Stimulated activated memory B cell treated with anti-CD40 and anti-IgM and Interleukin-4, amounts not matched to agents 10 μg/mL and 1 μg/mL and 100 μg/mL, for 72 hours (primary cell): Measurements from ENCODE around the gene TRPM6.
"Not testable (repeated sequence)": the region's sequence is repeated elsewhere in the genome, so short reads cannot be mapped to it uniquely, and the experiment has no call there.

Experiments used
- ATAC-seq: fragments of 150-1000 bp; cut with Tn5 transposase; 2 replicates; pipeline ENCODE4 v1.10.0; 2021
- H3K27ac Mint-ChIP-seq: one replicate; pipeline ENCODE4 v1.8.0; 2022; ENCODE audit warnings: mild to moderate bottlenecking, mixed read lengths
- H3K27me3 Mint-ChIP-seq: one replicate; pipeline ENCODE4 v1.8.0; 2022; ENCODE audit warnings: mixed read lengths
- H3K36me3 Mint-ChIP-seq: one replicate; pipeline ENCODE4 v1.8.0; 2022; ENCODE audit warnings: mixed read lengths
- H3K4me1 Mint-ChIP-seq: one replicate; pipeline ENCODE4 v1.8.0; 2022; ENCODE audit warnings: mixed read lengths
- H3K4me3 Mint-ChIP-seq: one replicate; pipeline ENCODE4 v1.8.0; 2022; ENCODE audit warnings: mild to moderate bottlenecking, moderate library complexity, mixed read lengths
- H3K9me3 Mint-ChIP-seq: one replicate; pipeline ENCODE4 v1.8.0; 2022; ENCODE audit warnings: mixed read lengths

Gene TRPM6, protein sequence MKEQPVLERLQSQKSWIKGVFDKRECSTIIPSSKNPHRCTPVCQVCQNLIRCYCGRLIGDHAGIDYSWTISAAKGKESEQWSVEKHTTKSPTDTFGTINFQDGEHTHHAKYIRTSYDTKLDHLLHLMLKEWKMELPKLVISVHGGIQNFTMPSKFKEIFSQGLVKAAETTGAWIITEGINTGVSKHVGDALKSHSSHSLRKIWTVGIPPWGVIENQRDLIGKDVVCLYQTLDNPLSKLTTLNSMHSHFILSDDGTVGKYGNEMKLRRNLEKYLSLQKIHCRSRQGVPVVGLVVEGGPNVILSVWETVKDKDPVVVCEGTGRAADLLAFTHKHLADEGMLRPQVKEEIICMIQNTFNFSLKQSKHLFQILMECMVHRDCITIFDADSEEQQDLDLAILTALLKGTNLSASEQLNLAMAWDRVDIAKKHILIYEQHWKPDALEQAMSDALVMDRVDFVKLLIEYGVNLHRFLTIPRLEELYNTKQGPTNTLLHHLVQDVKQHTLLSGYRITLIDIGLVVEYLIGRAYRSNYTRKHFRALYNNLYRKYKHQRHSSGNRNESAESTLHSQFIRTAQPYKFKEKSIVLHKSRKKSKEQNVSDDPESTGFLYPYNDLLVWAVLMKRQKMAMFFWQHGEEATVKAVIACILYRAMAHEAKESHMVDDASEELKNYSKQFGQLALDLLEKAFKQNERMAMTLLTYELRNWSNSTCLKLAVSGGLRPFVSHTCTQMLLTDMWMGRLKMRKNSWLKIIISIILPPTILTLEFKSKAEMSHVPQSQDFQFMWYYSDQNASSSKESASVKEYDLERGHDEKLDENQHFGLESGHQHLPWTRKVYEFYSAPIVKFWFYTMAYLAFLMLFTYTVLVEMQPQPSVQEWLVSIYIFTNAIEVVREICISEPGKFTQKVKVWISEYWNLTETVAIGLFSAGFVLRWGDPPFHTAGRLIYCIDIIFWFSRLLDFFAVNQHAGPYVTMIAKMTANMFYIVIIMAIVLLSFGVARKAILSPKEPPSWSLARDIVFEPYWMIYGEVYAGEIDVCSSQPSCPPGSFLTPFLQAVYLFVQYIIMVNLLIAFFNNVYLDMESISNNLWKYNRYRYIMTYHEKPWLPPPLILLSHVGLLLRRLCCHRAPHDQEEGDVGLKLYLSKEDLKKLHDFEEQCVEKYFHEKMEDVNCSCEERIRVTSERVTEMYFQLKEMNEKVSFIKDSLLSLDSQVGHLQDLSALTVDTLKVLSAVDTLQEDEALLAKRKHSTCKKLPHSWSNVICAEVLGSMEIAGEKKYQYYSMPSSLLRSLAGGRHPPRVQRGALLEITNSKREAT (N-terminal part only)

DNA sequence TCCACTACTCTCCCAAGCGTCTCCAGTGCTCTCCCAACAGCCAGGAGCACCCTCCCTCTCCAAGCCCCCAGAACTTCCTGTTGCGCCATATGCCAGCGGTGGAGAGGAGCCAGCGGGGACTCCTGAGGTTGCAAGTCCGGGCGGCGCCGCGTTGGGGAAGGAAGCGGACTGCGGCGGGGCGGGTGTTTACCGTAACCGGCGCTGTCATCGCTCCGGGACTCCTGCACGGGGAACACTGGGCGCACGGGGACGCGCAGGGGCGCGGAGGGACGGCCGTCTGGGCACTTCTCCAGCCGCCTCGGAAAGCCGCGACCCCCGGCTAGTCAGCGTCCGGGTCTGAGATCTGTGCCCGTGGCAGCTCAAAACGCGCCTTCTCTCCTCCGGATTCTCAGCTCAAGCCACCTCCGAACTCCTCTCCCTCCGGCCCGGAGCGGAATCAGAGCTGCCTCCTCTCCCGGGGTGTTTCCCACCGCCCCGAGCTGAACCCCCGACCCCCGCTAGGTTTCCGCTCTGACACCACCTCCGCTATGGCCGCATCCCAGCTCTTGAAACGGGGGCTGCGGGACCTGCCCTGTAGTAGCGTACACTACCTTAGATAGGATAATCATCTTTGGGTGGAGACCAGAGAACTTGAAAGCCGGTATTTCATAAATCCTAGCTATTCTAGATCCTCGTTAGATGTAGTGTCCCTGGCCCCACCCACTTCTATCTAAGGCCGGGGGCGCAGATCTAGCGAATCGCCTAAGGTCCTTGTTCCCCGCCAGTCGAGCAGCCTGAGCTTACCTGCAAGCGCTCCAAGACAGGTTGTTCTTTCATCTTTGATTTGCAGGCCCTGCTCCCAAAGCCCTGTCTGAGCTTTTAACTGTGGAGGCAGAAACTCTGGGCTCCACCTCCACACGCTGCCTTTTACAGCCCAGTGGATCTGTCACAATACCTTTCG, at the start of gene TRPM6:
TSS of gene TRPM6 (minus strand) at position 881 of the 940 bp plus-strand sequence. CDS start at position 816, 65 bp downstream.
- H3K27ac Mint-ChIP-seq = no peak within 1 kb of the TSS
- H3K9me3 Mint-ChIP-seq = peaks cover 7% of the 10 kb centered on the region
- H3K4me1 Mint-ChIP-seq = peaks cover 18% of the 10 kb centered on the region
- H3K36me3 Mint-ChIP-seq = no peaks in the 10 kb centered on the region
- H3K4me3 Mint-ChIP-seq = peak within 1 kb of the TSS; percentile 81
- peaks cover 60% of the 10 kb centered on the region for H3K27me3 Mint-ChIP-seq
- peak; percentile 39 for ATAC-seq

DNA sequence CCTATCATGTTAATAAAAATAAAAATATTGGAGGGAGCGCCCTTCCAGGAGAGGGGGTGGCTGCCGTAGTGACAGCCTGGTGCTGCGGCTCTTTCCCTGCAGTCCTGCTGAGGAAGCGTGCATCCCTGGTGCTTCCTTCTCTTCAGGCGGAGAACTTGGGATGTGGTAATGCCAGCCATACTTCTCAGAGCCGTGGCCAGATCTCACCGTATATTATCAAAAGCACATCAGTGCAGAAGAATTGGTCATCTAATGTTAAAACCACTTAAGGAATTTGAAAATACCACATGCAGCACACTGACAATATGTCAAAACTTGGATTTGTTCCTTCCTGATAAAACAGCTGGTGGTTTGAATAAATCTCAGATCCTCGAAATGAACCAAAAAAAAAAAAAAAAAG, 47.3 kb upstream of the TRPM6 start:
- H3K9me3 Mint-ChIP-seq = peaks cover 9% of the 10 kb centered on the region
- ATAC-seq = no peak

DNA sequence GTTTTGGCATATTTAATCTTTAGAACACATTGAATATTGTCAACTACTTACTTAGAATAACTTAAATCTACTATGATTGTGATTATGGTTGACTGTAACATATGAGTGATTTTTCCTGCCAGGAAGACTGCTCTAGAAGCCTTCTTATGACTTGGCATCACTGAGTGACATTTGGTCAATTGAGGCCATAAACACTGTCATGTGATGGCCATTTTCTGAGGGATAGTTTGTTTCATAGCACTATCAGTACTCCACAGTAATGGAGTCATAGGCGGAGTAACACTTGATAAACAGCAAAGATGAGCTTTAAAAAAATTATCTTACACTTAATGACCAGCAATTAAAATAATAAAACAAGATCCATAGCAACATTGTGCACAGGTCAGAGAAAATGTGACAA, 34.0 kb upstream of the TRPM6 start:
- ATAC-seq = no peak
- no peaks in the 10 kb centered on the region for H3K9me3 Mint-ChIP-seq
- H3K27ac Mint-ChIP-seq = no peak overlapping the region
- no peaks in the 10 kb centered on the region for H3K36me3 Mint-ChIP-seq
- H3K27me3 Mint-ChIP-seq = peaks cover 6% of the 10 kb centered on the region
- H3K4me1 Mint-ChIP-seq = no peaks in the 10 kb centered on the region
- H3K4me3 Mint-ChIP-seq = no peak overlapping the region

More for the DNA sequence above, 47.3 kb upstream of the TRPM6 start:
- H3K27ac Mint-ChIP-seq = no peak overlapping the region
- no peaks in the 10 kb centered on the region for H3K27me3 Mint-ChIP-seq
- no peak overlapping the region for H3K4me3 Mint-ChIP-seq
- H3K4me1 Mint-ChIP-seq = no peaks in the 10 kb centered on the region
- no peaks in the 10 kb centered on the region for H3K36me3 Mint-ChIP-seq

DNA sequence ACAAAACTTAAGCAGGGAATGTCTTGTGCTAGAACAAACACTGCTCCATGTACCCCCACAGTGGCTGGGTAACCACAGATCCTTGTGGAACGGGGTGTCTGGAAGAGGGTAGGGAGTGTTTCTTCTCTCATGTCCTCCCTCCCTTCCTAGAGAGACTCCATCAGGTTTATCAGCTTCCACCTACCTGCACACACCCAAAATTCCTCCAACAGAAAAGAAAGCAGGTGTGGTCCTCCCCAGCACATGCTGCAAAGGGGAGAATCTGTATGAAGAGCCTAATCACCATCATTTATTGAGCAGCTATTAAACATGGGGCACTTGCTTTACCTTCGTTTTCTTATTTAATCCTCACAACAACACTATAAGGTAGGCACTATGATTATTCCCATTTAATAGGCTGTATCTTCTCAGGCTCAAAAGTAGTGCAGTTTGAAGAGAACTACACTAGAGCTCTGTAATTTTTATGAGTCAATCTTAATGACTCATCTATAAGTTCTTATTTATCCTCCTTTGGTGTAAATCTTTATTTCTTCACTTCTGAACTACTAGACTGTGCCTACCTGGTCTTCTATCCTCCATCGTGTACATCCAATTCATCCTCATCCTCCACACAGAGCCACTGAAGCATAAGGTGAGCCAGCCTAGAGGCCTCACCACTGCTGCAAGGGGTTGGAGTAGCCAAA, 33.4 kb upstream of the TRPM6 start:
- Mint-ChIP-seq H3K27me3 (peaks cover 6% of the 10 kb centered on the region), H3K4me3 (no peak overlapping the region), H3K9me3 (no peaks in the 10 kb centered on the region), H3K27ac (no peak overlapping the region), H3K36me3 (no peaks in the 10 kb centered on the region), H3K4me1 (no peaks in the 10 kb centered on the region)
- no peak for ATAC-seq

DNA sequence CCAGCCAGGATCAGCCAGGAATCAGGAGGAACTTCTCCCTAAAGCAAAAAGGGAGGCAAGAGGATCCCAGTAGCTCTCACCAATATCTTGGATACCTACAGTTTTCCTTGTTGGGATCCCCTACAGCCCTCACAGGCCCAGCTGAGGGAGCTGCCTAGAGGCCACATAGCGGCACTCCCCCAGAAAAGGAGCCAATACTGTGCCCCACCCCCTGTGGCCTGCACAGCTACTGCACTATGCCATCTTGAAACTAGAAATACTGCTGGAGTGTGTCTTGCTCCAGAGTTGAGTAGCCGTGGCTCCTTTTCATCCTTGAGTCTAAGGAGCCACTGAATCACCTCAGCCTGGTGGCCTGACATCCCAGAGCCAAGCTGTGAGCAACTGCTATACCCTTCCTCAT, 22.3 kb upstream of the TRPM6 start:
- H3K4me1 Mint-ChIP-seq = no peaks in the 10 kb centered on the region
- ATAC-seq = no peak
- H3K36me3 Mint-ChIP-seq = peaks cover 5% of the 10 kb centered on the region
- H3K4me3 Mint-ChIP-seq = no peak overlapping the region
- peaks cover 13% of the 10 kb centered on the region for H3K9me3 Mint-ChIP-seq
- H3K27ac Mint-ChIP-seq = no peak overlapping the region
- H3K27me3 Mint-ChIP-seq = peaks cover 53% of the 10 kb centered on the region

DNA sequence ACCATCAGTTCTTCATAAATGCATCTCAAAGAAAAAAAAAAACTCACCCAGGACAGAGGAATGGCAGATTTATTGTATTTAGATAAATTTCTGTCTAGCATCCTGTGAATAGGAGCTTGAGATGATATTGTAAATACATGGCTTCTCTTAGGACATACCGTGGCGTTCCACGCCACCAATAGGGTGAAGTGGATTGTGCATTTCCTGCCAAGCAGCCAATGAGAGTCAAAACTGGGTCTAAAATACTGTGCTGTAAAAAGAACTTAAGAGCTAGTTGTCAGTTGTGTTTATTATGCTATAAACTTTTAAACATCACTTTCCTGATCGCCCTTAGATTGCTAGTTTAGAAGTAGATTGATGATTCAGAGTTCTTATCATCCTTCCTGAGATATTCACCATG, 20.9 kb upstream of the TRPM6 start:
- H3K9me3 Mint-ChIP-seq = peaks cover 9% of the 10 kb centered on the region
- no peak overlapping the region for H3K27ac Mint-ChIP-seq
- no peak overlapping the region for H3K4me3 Mint-ChIP-seq
- H3K36me3 Mint-ChIP-seq = peaks cover 5% of the 10 kb centered on the region
- ATAC-seq = no peak
- no peaks in the 10 kb centered on the region for H3K4me1 Mint-ChIP-seq
- peaks cover 64% of the 10 kb centered on the region for H3K27me3 Mint-ChIP-seq

DNA sequence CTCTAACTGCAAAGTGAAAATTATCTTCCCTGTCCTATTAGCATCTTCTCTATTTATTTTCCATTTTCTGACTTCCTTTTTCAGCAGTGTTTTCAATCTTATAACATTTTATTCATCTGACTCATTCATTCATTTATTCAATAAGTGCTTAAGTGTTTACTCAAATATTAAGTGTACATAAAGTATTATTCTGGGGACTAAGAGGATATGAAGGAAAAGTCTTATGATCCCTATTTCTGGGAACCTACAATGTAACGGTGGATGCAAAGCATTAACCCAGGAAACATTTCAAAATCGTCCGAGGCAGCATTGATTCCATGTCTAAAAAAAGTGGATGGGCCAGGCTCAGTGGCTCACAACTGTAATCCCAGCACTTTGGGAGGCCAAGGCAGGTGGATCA, 19.4 kb upstream of the TRPM6 start:
- H3K36me3 Mint-ChIP-seq = peaks cover 4% of the 10 kb centered on the region
- ATAC-seq = no peak
- no peaks in the 10 kb centered on the region for H3K4me1 Mint-ChIP-seq
- H3K27ac Mint-ChIP-seq = no peak overlapping the region
- H3K27me3 Mint-ChIP-seq = peaks cover 60% of the 10 kb centered on the region
- H3K9me3 Mint-ChIP-seq = peaks cover 8% of the 10 kb centered on the region
- H3K4me3 Mint-ChIP-seq = no peak overlapping the region

DNA sequence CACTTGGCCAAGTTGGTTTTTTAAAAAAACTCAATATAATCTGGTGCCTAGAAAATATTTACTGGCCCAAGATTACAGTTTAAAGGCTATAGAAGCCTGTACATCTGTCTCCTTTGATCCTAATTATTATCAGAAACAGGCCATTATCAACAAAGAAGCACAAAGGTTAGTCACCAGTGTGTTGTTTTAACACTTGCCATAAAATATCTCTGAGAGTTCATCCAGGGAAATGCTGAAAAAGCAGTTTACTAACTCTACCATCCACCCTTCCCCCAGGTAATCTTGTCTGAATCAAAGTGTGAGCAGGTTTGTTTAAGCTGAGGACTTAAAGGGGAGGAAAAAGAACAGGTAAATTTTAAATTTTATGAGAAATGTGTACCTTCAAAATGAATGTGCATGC, 13.3 kb upstream of the TRPM6 start:
- H3K36me3 Mint-ChIP-seq = no peaks in the 10 kb centered on the region
- ATAC-seq = no peak
- no peaks in the 10 kb centered on the region for H3K9me3 Mint-ChIP-seq
- no peaks in the 10 kb centered on the region for H3K4me1 Mint-ChIP-seq
- H3K27me3 Mint-ChIP-seq = peaks cover 20% of the 10 kb centered on the region
- H3K4me3 Mint-ChIP-seq = no peak overlapping the region
- no peak overlapping the region for H3K27ac Mint-ChIP-seq

DNA sequence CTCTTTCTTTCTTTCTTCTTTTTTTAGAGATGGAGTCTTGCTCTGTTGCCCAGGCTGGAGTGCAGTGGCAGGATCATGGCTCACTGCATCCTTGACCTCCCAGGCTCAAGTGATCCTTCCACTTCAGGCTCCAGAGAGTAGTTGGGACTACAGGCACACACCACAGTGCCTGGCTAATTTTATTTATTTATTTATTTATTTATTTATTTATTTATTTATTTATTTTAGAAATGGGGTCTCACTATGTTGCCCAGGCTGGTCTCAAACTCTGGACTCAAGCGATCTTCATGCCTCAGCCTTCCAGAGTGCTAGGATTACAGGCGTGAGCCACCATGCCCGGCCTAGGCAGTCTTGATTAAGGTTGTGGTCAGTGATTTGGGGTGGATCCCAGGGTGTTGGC, 728 bp upstream of the TRPM6 start:
- Mint-ChIP-seq H3K27me3 (peaks cover 54% of the 10 kb centered on the region), H3K4me1 (peaks cover 18% of the 10 kb centered on the region)
- ATAC-seq, H3K36me3 Mint-ChIP-seq, H3K9me3 Mint-ChIP-seq, H3K27ac Mint-ChIP-seq, H3K4me3 Mint-ChIP-seq: not testable (repeated sequence)

DNA sequence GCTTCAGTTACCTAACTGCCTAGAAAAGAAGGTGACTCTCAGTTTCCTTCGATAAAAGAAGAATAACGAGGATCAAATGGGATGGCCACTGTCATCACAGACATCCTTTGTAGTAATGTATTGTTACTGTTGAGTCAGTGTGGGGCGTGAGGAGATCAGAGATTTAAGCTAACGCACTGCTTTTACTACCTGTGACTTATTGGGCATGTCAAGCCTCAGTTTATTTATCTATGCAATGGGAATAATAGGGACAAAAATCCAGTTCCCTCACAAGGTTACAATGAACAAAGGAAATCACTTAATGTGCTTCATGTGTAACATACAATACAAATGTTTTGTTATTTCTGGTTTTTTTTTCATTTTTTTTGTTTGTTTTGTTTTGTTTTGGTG, 255 bp upstream of the TRPM6 start:
- no peak overlapping the region for H3K27ac Mint-ChIP-seq

DNA sequence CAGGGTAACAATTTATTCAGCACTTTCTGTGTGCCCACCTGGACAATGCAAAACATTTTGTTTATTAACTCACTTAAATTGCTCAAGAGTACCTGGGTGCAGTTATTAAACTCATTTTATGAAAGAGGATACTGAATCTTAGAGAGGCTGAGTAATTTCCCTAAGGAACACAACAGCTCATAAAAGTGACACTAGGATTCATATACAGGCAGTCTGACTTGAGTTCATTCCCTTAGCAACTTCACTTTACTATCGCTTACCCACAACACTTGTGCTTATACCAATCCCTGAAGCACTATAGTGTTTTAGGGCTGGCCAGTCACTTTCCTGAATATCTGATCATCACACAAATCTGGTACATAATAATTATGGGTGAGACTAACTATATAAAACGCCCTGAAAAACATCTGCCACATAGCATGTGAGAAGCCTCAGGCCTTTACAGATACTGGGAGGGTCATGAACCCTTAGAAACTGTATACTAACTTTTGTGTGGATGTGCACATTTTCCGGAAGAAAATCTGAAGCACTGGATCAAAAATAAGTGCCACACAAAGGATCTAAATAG, 11.3 kb downstream of the TRPM6 start:
- ATAC-seq = no peak
- Mint-ChIP-seq H3K4me3 (no peak overlapping the region), H3K27me3 (peaks cover 17% of the 10 kb centered on the region), H3K36me3 (peaks cover 13% of the 10 kb centered on the region), H3K9me3 (peaks cover 14% of the 10 kb centered on the region), H3K27ac (no peak overlapping the region), H3K4me1 (peaks cover 6% of the 10 kb centered on the region)

More for the DNA sequence above, 255 bp upstream of the TRPM6 start:
- Mint-ChIP-seq H3K9me3 (peaks cover 7% of the 10 kb centered on the region), H3K4me1 (peaks cover 18% of the 10 kb centered on the region), H3K27me3 (peaks cover 54% of the 10 kb centered on the region), H3K4me3 (no peak overlapping the region), H3K36me3 (no peaks in the 10 kb centered on the region)
- ATAC-seq = no peak

DNA sequence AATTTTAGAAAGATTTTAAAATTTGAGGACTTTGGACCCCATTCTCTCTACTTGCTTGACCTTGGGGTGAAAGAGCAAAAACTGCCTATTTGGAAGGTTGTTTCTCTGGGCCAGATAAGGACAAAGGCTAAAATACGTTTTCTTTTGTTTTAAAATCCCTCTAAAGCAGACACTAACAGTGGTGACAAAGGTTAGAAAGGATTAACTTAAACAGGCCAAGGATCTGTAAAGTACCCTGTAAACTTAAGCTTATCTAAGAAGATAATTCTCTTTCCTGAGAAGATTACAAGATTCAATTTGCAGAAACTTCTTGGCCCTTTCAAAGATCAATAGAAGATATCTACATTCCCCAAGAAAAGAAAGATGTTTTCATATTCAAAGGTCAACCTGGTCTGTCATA, 12.1 kb downstream of the TRPM6 start:
- peaks cover 13% of the 10 kb centered on the region for H3K27me3 Mint-ChIP-seq
- peaks cover 12% of the 10 kb centered on the region for H3K9me3 Mint-ChIP-seq
- H3K4me3 Mint-ChIP-seq = no peak overlapping the region
- H3K27ac Mint-ChIP-seq = no peak overlapping the region
- H3K36me3 Mint-ChIP-seq = peaks cover 11% of the 10 kb centered on the region
- ATAC-seq = no peak
- H3K4me1 Mint-ChIP-seq = peaks cover 4% of the 10 kb centered on the region

DNA sequence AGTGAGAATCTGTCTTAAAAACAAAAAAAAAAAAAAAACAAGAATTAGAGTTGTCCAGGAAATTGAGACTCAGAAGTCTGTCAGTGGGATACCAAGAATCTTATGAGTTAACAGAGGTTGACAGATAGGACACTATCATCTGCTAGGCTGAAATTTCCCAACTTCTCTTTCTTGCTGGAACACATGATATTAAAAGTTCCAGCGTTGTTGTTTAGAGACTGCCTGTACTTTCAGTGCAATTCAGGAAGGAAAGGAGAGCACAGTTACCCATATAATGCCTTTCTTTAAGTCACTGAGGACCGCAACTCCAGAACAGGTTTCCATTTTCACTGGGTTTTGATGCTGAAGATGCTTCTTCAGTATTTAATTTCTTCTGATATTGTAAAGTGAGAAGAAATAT, 13.5 kb downstream of the TRPM6 start:
- Mint-ChIP-seq H3K27ac (no peak overlapping the region), H3K9me3 (peaks cover 10% of the 10 kb centered on the region), H3K4me1 (no peaks in the 10 kb centered on the region), H3K4me3 (no peak overlapping the region), H3K27me3 (peaks cover 1% of the 10 kb centered on the region), H3K36me3 (peaks cover 8% of the 10 kb centered on the region)
- no peak for ATAC-seq
